ENCODE measurements around the gene ZGPAT.

DNA sequence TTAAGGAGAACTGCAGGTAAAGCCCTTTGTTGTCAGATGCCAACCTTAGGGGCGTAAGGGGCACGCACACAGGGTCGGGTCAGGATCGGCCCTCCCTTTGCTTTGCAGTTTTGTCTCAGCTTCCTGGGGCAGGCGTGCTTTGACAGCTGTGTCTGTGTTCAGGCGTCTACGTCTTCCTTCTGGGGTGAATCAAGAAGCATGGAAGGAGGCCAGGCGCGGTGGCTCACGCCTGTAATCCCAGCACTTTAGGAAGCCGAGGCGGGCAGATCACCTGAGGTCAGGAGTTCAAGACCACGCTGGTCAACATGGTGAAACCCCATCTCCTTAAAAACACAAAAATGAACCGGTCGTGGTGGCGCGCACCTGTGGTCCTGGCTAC, 1.3 kb downstream of the ZGPAT start:
- TF ChIP-seq HDAC2 (IDR thresholded peaks at IDR 0.05) (no peak), ZNF622 (IDR thresholded peaks at IDR 0.05) (no peak), HCFC1 (IDR thresholded peaks at IDR 0.05; ENCODE audit: low read length) (no peak), CTCF (IDR thresholded peaks at IDR 0.05 in 2 of 3, conservative IDR thresholded peaks at IDR 0.05 in 1 of 3; ENCODE audit: control insufficient read depth in 2 of 3, extremely low read depth in 1 of 3, insufficient read depth in 1 of 3, low read depth in 3 of 3, low read length in 3 of 3) (no peak), CHD4 (IDR thresholded peaks at IDR 0.05) (no peak), EP300 (IDR thresholded peaks at IDR 0.05; ENCODE audit: borderline replicate concordance in 1 of 2, control insufficient read depth in 1 of 2, low read depth in 2 of 2, low read length in 2 of 2) (no peak), RAD21 (IDR thresholded peaks at IDR 0.05; ENCODE audit: insufficient read depth, low read depth, low read length) (no peak), EZH2 (IDR thresholded peaks at IDR 0.05; ENCODE audit: borderline replicate concordance, control insufficient read depth, low read depth, low read length) (no peak), NFIC (IDR thresholded peaks at IDR 0.05; ENCODE audit: low read depth, low read length) (no peak), USF2 (IDR thresholded peaks at IDR 0.05; ENCODE audit: borderline replicate concordance, low read depth, low read length) (no peak)

All from GM12878 (cell line).